ENCODE data around the gene MBD3.
"Not testable (repeated sequence)": the region's sequence is repeated elsewhere in the genome, so short reads cannot be mapped to it uniquely, and the experiment has no call there.

The MBD3 gene

DNA sequence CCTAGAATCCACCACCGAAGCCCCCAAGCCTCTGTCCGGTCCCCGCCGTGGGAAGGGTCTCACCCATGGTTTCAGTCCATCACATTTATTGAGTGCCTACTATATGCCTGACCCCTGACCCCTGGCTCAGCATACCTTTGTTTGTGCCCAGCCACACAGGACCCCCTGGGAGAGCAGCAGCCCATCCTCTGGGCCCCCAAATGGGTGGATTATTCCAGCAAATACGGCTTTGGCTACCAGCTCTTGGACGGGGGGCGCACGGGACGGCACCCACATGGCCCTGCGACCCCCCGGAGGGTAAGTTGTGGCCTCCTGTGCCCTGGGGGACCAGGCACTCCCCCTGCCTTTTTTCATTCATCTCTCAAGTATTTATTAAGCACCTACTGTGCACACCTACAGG is 61.1 kb downstream of the MBD3 start:
- DNase-seq (ENCODE audit: extremely low read depth, low read depth), result no peak
- TF ChIP-seq, protein P1, sequence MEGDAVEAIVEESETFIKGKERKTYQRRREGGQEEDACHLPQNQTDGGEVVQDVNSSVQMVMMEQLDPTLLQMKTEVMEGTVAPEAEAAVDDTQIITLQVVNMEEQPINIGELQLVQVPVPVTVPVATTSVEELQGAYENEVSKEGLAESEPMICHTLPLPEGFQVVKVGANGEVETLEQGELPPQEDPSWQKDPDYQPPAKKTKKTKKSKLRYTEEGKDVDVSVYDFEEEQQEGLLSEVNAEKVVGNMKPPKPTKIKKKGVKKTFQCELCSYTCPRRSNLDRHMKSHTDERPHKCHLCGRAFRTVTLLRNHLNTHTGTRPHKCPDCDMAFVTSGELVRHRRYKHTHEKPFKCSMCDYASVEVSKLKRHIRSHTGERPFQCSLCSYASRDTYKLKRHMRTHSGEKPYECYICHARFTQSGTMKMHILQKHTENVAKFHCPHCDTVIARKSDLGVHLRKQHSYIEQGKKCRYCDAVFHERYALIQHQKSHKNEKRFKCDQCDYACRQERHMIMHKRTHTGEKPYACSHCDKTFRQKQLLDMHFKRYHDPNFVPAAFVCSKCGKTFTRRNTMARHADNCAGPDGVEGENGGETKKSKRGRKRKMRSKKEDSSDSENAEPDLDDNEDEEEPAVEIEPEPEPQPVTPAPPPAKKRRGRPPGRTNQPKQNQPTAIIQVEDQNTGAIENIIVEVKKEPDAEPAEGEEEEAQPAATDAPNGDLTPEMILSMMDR (IDR thresholded peaks at IDR 0.05; ENCODE audit: low read depth, low read length, missing control alignments), result no peak
- H3K4me3 ChIP-seq (replicated peaks; ENCODE audit: low read depth, low read length), result no peak overlapping the region

DNA sequence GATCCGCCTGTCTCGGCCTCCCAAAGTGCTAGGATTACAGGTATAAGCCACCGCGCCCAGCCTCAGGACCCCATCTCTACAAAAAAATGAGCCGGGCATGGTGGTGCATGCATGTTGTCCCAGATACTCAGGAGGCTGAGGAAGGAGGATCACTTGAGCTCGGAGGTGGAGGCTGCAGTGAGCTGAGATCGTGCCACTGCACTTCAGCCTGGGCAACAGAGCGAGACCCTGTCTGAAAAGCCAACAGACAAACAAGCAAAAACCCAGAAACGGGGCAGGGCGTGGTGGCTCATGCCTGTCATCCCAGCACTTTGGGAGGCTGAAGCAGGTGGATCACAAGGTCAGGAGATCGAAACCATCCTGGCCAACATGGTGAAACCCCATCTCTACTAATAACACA is 61.8 kb downstream of the MBD3 start:
- DNase-seq (ENCODE audit: extremely low read depth, low read depth); H3K4me3 ChIP-seq (replicated peaks; ENCODE audit: low read depth, low read length): not testable (repeated sequence)

DNA sequence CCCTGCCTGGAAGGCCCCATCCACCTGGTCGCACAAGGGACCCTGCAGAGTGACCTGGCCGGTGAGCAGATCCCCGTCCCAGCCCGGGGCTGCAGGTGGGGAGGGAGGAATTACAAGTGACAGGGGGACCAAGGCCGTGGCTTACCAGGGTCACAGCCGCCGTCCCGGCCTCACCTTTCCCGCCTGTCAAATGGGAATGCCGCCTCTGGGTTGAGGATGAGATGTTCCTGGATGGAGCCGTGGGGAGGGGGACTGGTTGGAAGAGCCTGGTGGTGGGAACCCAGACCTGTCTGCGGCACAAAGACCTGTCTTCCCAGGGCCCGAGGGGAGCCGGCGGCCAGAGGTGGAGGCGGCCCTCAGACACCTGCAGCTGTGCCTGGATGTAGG is 63.2 kb downstream of the MBD3 start:
- TF ChIP-seq, protein P1 (IDR thresholded peaks at IDR 0.05; ENCODE audit: low read depth, low read length, missing control alignments), result no peak
- no peak for DNase-seq (ENCODE audit: extremely low read depth, low read depth)
- H3K4me3 ChIP-seq (replicated peaks; ENCODE audit: low read depth, low read length), result no peak overlapping the region

DNA sequence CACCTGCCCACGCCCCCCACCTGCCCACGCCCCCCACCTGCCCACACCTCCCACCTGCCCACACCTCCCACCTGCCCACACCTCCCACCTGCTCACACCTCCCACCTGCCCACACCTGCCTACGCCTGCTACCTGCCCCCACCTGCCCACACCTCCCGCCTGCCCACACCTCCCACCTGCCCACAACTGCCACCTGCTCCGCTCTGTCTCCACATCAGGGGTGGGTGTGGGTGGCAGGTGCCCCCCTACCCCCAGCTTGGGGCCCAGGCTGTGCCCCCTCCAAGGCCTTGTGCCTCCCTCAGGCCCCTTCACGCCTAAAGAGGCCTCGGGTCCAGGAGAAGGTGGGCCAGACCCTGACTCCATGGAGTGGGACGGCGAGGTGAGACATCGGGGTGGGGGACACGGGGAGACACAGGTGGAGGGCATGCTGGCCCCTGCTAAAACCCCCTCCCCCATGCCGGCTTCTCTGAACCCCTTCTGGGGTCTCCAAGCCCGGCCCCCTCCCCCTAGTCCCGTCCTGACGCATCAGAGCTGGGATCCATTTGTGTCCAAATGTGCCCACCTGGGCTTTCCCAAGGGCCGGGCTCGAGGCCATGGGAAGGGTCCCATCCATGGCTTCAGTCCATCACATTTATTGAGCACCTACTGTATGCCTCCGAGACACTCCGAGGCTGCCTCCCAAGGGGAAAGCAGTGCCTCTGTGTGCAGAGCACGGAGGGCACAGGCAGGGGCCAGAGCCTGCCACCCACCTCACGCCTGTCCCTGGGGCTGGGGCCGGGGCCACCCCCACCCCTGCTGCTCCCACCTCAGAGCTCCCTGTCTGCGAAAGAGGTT is 63.9 kb downstream of the MBD3 start:
- no peak for DNase-seq (ENCODE audit: extremely low read depth, low read depth)
- TF ChIP-seq, protein P1 (IDR thresholded peaks at IDR 0.05; ENCODE audit: low read depth, low read length, missing control alignments), result no peak
- no peak overlapping the region for H3K4me3 ChIP-seq (replicated peaks; ENCODE audit: low read depth, low read length)

DNA sequence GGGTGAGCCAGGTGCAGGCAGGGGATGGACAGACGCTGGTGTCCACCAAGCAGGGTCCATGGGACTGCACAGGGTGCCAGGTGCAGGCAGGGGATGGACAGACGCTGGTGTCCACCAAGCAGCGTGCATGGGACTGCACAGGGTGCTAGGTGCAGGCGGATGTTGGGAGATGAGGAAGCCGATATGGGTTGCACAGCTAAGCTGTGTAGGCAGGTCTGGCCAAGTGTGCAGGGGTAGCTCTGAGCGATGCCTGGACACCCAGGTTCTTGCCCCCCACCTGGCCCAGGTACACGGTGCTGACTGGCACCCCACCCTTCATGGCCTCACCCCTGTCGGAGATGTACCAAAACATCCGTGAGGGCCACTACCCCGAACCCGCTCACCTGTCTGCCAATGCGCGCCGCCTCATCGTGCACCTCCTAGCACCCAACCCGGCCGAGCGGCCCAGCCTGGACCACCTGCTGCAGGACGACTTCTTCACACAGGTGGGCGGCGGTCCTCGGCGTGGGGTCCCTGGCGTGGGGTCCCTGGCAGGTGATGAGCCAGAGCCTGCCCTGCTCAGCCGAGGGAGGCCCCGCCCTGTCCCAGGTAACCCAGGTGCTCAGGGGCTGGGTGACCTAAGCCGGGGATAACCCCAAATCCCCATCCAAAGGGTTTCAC is 64.9 kb downstream of the MBD3 start:
- H3K4me3 ChIP-seq (replicated peaks; ENCODE audit: low read depth, low read length), result no peak overlapping the region
- no peak for DNase-seq (ENCODE audit: extremely low read depth, low read depth)
- TF ChIP-seq, protein P1 (IDR thresholded peaks at IDR 0.05; ENCODE audit: low read depth, low read length, missing control alignments), result no peak

DNA sequence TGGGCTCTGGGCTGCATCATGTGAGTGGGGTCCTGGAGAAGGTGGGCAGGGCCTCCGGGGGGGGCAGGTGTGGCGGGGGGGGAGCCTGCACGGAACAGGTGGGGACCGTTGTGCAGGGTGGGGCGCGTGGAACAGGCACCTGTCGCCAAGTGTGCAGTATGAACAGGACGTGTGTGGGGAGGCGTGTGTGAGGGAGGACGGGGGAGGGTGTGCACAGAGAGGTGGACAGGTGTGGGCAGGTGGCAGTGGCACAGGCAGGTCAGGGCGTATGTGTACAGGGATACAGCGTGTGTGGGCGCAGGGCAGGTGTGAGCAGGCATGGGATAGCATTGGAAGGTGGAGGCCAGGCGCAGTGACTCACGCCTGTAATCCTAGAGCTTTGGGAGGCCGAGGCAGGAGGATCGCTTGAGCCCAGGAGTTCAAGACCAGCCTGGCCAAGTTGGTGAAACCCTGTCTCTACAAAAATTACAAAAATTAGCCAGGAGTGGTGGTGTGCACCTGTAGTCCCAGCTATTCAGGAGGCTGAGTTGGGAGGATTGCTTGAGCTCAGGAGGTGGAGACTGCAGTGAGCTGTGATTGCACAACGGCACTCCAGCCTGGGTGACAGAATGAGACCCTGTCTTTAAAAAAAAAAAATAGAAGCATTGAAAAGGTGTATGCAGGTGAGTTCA is 65.6 kb downstream of the MBD3 start:
- H3K4me3 ChIP-seq (replicated peaks; ENCODE audit: low read depth, low read length), result no peak overlapping the region
- TF ChIP-seq, protein P1 (IDR thresholded peaks at IDR 0.05; ENCODE audit: low read depth, low read length, missing control alignments), result no peak
- no peak for DNase-seq (ENCODE audit: extremely low read depth, low read depth)
